H9 (cell line): ENCODE measurements around the gene GEN1. TPM values are rescaled to one million over a fixed set of nuclear protein-coding genes. Genes with fewer than 3 reads are reported as not detected.

ENCODE experiments used
- DNase-seq: peaks from one replicate; pipeline ENCODE4 v3.0.0-alpha.2; 2017
- H2AFZ ChIP-seq: one replicate; pipeline ENCODE4 v1.6.1; 2013; ENCODE audit warnings: mild to moderate bottlenecking, low read length, control low read depth, moderate library complexity
- H2AK5ac ChIP-seq: 2 replicates; pipeline ENCODE4 v1.6.1; 2013; ENCODE audit warnings: low read length, control low read depth, mixed read lengths; ENCODE audit not compliant: insufficient read length
- H2BK120ac ChIP-seq: one replicate; pipeline ENCODE4 v1.6.1; 2013; ENCODE audit warnings: low read depth, mild to moderate bottlenecking, low read length, control low read depth, inconsistent platforms; ENCODE audit not compliant: poor library complexity, severe bottlenecking
- H2BK12ac ChIP-seq: 2 replicates; pipeline ENCODE4 v1.6.1; 2013; ENCODE audit warnings: low read length, control low read depth, mixed read lengths, low read depth; ENCODE audit not compliant: insufficient read length
- H2BK15ac ChIP-seq: 2 replicates; pipeline ENCODE4 v1.6.1; 2013; ENCODE audit warnings: low read depth, low read length, control low read depth
- H2BK20ac ChIP-seq: one replicate; pipeline ENCODE4 v1.6.1; 2013; ENCODE audit warnings: low read depth, mild to moderate bottlenecking, low read length, control low read depth, inconsistent platforms; ENCODE audit not compliant: poor library complexity, severe bottlenecking
- H2BK5ac ChIP-seq: 2 replicates; pipeline ENCODE4 v1.6.1; 2013; ENCODE audit warnings: low read length, control low read depth, mixed read lengths; ENCODE audit not compliant: insufficient read length
- H3K14ac ChIP-seq: 2 replicates; pipeline ENCODE4 v1.6.1; 2013; ENCODE audit warnings: low read length, control low read depth; ENCODE audit not compliant: insufficient read depth
- H3K18ac ChIP-seq: 2 replicates; pipeline ENCODE4 v1.6.1; 2013; ENCODE audit warnings: low read depth, mild to moderate bottlenecking, mixed read lengths, low read length, control low read depth; ENCODE audit not compliant: insufficient read length
- H3K23ac ChIP-seq: 2 replicates; pipeline ENCODE4 v1.6.1; 2013; ENCODE audit warnings: low read length, control low read depth, mixed read lengths, low read depth; ENCODE audit not compliant: insufficient read length
- H3K23me2 ChIP-seq: 2 replicates; pipeline ENCODE4 v1.6.1; 2013; ENCODE audit warnings: low read depth, mild to moderate bottlenecking, mixed read lengths, low read length, control low read depth; ENCODE audit not compliant: insufficient read length, poor library complexity, severe bottlenecking
- H3K27ac ChIP-seq: 2 replicates; pipeline ENCODE4 v1.5.1; 2013; ENCODE audit warnings: low read length, control low read depth, mixed read lengths, low read depth; ENCODE audit not compliant: insufficient read length
- H3K27me3 ChIP-seq: 2 replicates; pipeline ENCODE4 v1.6.1; 2013; ENCODE audit warnings: low read length, control low read depth, inconsistent platforms; ENCODE audit not compliant: insufficient read depth
- H3K4ac ChIP-seq: 2 replicates; pipeline ENCODE4 v1.6.1; 2013; ENCODE audit warnings: low read depth, mild to moderate bottlenecking, control low read depth, inconsistent platforms, low read length, moderate library complexity
- H3K4me1 ChIP-seq: 2 replicates; pipeline ENCODE4 v1.6.1; 2013; ENCODE audit warnings: low read length, control low read depth, inconsistent platforms; ENCODE audit not compliant: insufficient read depth
- H3K4me2 ChIP-seq: 2 replicates; pipeline ENCODE4 v1.6.1; 2013; ENCODE audit warnings: low read length, control low read depth, mixed read lengths; ENCODE audit not compliant: insufficient read length, insufficient read depth
- H3K56ac ChIP-seq: 2 replicates; pipeline ENCODE4 v1.6.1; 2013; ENCODE audit warnings: low read depth, mild to moderate bottlenecking, mixed read lengths, low read length, control low read depth; ENCODE audit not compliant: insufficient read length
- H3K79me1 ChIP-seq: 2 replicates; pipeline ENCODE4 v1.6.1; 2013; ENCODE audit warnings: low read depth, mild to moderate bottlenecking, moderate library complexity, low read length, control low read depth, inconsistent platforms; ENCODE audit not compliant: insufficient read depth, poor library complexity, severe bottlenecking
- H3K79me2 ChIP-seq: 2 replicates; pipeline ENCODE4 v1.6.1; 2013; ENCODE audit warnings: low read length, control low read depth, inconsistent platforms; ENCODE audit not compliant: insufficient read depth
- H3K9ac ChIP-seq: 2 replicates; pipeline ENCODE4 v1.6.1; 2013; ENCODE audit warnings: low read length, control low read depth, mixed read lengths; ENCODE audit not compliant: insufficient read length; ENCODE audit errors: extremely low read depth
- H3K9me3 ChIP-seq: one replicate; pipeline ENCODE4 v1.6.1; 2013; ENCODE audit warnings: low read depth, low read length, inconsistent platforms; ENCODE audit not compliant: control insufficient read depth
- H3T11ph ChIP-seq: one replicate; pipeline ENCODE4 v1.6.1; 2013; ENCODE audit warnings: mild to moderate bottlenecking, low read length, control low read depth, inconsistent platforms
- H4K20me1 ChIP-seq: one replicate; pipeline ENCODE4 v1.6.1; 2013; ENCODE audit not compliant: control insufficient read depth, insufficient read length, insufficient read depth
- H4K5ac ChIP-seq: 2 replicates; pipeline ENCODE4 v1.6.1; 2013; ENCODE audit warnings: low read depth, mild to moderate bottlenecking, mixed read lengths, low read length, control low read depth; ENCODE audit not compliant: insufficient read length
- H4K8ac ChIP-seq: replicated peaks from 2 replicates; pipeline ENCODE4 v1.6.1; 2013; ENCODE audit warnings: low read length, control low read depth, mixed read lengths, low read depth; ENCODE audit not compliant: insufficient read length
- H4K91ac ChIP-seq: 2 replicates; pipeline ENCODE4 v1.6.1; 2013; ENCODE audit warnings: low read depth, mild to moderate bottlenecking, moderate library complexity, mixed read lengths, low read length, control low read depth; ENCODE audit not compliant: insufficient read length
- H3K27ac Mint-ChIP-seq, 3 experiments: 2 replicates in 2 of 3; 3 replicates in 1 of 3; pipeline ENCODE4 v1.8.0; 2020 to 2021; ENCODE audit warnings: mixed read lengths in 3 of 3, mild to moderate bottlenecking in 1 of 3, moderate library complexity in 1 of 3
- H3K27me3 Mint-ChIP-seq: 2 replicates; pipeline ENCODE4 v1.8.0; 2021; ENCODE audit warnings: low read depth, mild to moderate bottlenecking, moderate library complexity, mixed read lengths
- H3K36me3 Mint-ChIP-seq, 3 experiments: 2 replicates in 2 of 3; 3 replicates in 1 of 3; pipeline ENCODE4 v1.8.0; 2020 to 2021; ENCODE audit warnings: low read depth in 3 of 3, mixed read lengths in 3 of 3; ENCODE audit not compliant: insufficient read depth in 1 of 3
- H3K4me1 Mint-ChIP-seq, 2 experiments: 2 replicates each; pipeline ENCODE4 v1.8.0; 2020; ENCODE audit warnings: mixed read lengths in 2 of 2
- H3K4me3 Mint-ChIP-seq, 2 experiments: 2 replicates in 1 of 2; 3 replicates in 1 of 2; pipeline ENCODE4 v1.8.0; 2020 to 2021; ENCODE audit warnings: mild to moderate bottlenecking in 2 of 2, mixed read lengths in 2 of 2, moderate library complexity in 1 of 2
- H3K9me3 Mint-ChIP-seq, 2 experiments: 2 replicates in 1 of 2; 3 replicates in 1 of 2; pipeline ENCODE4 v1.8.0; 2020; ENCODE audit warnings: mild to moderate bottlenecking in 2 of 2, mixed read lengths in 2 of 2, moderate library complexity in 1 of 2
- CTCF ChIP-seq: fragments of 200-600 bp; sonication (generic); conservative IDR thresholded peaks from 3 replicates; pipeline ENCODE4 v1.8.0; 2021; ENCODE audit warnings: antibody characterized with exemption, mild to moderate bottlenecking
- WGBS: extraction: QIAGEN DNeasy Blood & Tissue Kit; methylation state at CpG from one replicate; pipeline ENCODE4 v1.1.7; 2013; ENCODE audit warnings: missing lambda C conversion rate, low lambda C conversion rate, mixed read lengths; ENCODE audit not compliant: insufficient read length; ENCODE audit errors: extremely low coverage; 5-methylcytosine and 5-hydroxymethylcytosine counted together
- total RNA-seq: library from RNA; stranded (reverse); gene quantifications from 2 replicates; pipeline ENCODE4 v1.2.1, GENCODE V29; 2021

GEN1 gene
- total RNA-seq, 1 experiment from 2014 or later, result 28.1 TPM

DNA sequence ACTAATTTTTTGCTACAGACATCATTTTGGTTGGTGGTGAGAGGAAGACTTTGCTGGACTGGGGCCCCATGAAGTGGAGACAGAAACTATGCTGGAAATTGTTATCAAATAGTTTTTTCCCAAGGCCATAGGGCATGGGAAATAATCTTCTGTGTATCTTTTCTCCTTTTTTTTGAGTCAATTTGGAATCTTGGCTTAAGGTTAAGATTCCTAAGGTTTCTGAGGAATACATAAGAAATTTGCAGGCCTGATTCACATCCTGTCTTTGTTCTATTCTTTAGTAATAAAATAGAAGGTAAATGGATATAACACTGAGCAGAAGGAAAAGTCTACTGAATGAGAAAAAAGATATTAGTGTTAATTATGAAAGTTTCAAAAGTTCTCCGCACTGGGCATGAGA, 16.9 kb upstream of the GEN1 start:
- Histone ChIP-seq H3K27me3 (no peaks in the 10 kb centered on the region), H3K79me2 (no peaks in the 10 kb centered on the region), H3K4me1 (no peaks in the 10 kb centered on the region), H3K18ac (no peak overlapping the region), H3K14ac (no peak overlapping the region), H2BK5ac (no peak overlapping the region), H3T11ph (no peak overlapping the region), H2AK5ac (no peak overlapping the region), H3K56ac (no peak overlapping the region), H2BK120ac (no peak overlapping the region), H3K4me2 (no peak overlapping the region), H3K9ac (no peak overlapping the region), H2BK15ac (no peak overlapping the region), H3K4ac (no peak overlapping the region), H3K27ac (no peak overlapping the region), H3K9me3 (no peaks in the 10 kb centered on the region), H4K5ac (no peak overlapping the region), H2BK12ac (no peak overlapping the region), H3K79me1 (no peaks in the 10 kb centered on the region), H4K91ac (no peak overlapping the region), H2AFZ (no peak overlapping the region), H2BK20ac (no peak overlapping the region), H3K23me2 (no peaks in the 10 kb centered on the region), H3K23ac (no peak overlapping the region), H4K20me1 (no peaks in the 10 kb centered on the region), H4K8ac (no peak overlapping the region)
- no peak overlapping the region for H3K27ac Mint-ChIP-seq
- no peaks in the 10 kb centered on the region for H3K27me3 Mint-ChIP-seq
- H3K36me3 Mint-ChIP-seq, result peaks cover 31 to 69% (median 66%) of the 10 kb centered on the region in 3 experiments; a peak in 6 of 7 replicates
- no peak overlapping the region for H3K4me3 Mint-ChIP-seq
- H3K9me3 Mint-ChIP-seq, result no peaks in the 10 kb centered on the region; a peak in 1 of 5 replicates
- no peak for DNase-seq
- no CpG with 5 or more reads among the region's 1 CpG for WGBS
- no peaks in the 10 kb centered on the region for H3K4me1 Mint-ChIP-seq
- no peak for TF ChIP-seq CTCF
